Stimulated activated CD4-positive, alpha-beta T cell treated with anti-CD3 and anti-CD28 coated beads, TNF-alpha, amount 100 ng/mL, for 1 hour (primary cell): ENCODE data around the gene FNDC3A.

Experiments used
- DNase-seq, 3 donors: peaks; one replicate each; pipeline ENCODE4 v3.0.0-alpha.2; 2020; ENCODE audit warnings: low read depth in 3 of 3, low spot score in 1 of 3

Gene FNDC3A

DNA sequence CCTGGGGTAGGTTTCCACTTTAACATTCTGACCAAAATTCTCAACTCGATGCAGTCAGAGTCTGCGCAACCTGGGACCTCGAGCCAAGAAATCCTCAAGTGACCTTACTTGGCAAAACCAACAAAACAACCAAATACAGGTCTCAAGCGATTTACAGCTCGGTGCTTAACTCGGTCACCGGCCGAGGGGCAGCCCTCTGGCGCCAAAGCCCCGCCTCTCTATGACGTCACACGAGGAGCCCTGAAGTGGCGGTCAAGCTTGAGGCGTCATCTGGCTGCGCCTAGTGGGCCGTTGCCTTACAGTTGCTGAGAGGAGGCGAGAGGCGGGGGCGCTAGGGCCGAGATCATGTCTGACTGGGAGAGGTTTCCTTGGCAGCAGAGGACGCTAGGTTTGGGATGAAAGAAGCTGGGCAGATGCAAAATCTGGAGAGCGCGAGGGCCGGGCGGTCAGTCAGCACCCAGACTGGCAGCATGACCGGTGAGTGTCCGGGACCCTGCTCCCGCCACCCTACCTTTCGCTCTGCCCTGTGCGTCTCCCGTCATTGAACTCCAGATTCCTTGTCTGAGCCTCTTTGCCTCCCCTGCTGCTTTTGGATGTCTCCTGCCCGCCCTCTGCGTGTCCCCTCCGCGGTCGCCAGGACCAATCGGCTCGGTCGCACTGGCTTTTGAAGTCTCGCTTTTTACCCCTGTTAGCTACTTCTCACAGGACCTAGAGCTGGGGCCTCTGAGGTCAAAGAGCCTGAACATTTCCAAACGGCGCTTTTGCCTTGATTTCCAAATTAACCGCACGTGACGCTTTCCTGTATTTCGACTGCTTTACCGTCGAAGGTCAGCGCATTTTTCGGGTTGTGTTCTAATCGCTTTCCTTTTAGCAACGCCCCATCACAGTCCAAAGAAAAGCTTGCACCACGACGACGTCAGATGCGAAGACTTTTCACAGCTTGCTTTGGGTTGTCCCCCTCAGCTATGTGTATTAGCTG, 272.2 kb downstream of the FNDC3A start, which contains the start of gene CDADC1:
CDADC1 (plus strand) TSS at position 283 of the 979 bp plus-strand sequence; CDS start at position 396, 113 bp downstream.
- peak; percentile 44 to 77 (median 57) for DNase-seq

DNA sequence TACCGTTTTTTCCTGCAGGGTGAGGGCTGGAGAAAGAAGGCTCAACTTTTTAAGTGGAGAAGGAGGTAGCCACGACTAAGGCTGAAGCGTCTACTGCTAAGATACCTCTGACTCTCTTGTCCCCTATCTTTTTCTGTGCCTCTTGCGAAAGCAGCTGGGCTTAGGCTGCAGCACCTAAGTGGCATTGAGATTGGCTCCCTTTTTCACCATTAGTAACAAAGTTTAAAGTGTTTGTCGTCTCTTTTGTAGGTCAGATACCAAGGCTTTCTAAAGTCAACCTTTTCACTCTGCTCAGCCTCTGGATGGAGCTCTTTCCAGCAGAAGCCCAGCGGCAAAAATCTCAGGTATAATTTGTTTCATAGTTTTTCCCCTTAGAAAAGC, 272.9 kb downstream of the FNDC3A start:
- no peak for DNase-seq

DNA sequence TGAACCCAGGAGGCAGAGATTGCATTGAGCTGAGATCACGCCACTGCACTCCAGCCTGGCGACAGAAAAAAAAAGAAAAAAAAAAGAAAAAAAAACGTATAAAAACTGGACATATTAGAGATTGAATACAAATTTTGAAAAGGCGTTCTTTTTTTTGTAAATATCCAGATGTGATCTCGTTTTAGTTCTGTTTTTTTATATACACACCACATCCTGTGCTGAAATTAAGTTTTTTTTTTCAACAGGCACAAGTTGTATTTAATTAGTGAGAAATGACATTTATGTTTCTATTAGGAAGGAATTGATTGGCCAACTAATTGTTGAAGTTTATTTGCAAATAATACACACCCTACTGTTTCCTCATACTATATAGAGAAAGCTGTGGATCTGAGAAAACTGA, 275.6 kb downstream of the FNDC3A start:
- no peak for DNase-seq

DNA sequence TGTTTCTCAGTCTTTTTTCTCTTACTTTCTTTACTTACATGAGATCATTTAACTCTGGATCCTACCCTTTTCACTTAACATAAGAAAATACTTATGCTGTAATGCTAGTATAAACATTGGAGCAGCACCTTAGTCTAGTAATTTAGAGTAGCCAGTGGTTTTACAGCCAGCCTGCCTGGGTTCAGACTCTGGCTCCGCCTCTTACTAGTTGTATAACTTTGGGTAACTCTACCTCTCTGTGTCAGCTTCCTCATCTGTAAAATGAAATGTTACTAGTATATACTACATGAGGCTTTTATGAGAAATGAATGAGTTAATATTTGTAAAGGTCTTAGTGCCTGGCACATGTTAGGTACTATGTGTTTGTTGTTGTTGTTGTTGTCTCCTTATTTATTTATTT, 277.6 kb downstream of the FNDC3A start:
- DNase-seq = no peak

DNA sequence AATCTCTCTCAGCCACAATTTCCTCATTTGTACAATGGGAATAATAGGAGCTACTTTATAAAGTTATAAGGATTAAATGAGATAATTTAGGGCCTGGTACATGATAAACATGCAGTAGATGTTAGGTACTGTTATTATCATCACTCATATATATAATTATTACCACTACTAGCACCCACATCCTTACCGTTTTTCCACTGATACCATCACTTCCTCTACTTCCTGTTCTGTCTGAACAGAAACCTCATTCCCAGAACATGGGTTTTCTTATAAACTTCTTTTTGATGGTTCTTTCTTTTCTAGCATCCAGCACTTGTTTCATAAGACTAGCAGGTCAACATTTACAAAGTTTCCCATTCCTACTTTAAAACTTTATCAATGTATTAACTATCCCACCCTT, 278.3 kb downstream of the FNDC3A start:
- DNase-seq = no peak

DNA sequence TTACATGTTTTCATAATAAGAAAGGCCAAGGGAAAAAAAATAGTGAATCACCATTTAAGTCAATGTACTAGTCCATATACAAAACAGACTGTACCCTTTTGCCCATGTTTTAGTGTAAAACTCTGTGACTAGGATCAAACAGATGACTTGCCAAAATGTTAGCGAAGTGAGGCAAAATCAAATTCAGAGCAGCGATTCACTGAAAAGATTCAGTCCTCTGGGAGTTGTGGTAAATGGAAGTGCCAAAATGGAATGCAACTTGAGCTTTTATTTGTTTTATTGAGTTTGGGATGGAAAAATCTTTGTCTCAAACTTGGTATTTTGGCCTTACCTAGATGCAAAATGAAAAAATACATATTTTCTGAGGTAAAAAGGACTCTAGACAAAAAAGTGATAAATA, 281.1 kb downstream of the FNDC3A start:
- no peak for DNase-seq

DNA sequence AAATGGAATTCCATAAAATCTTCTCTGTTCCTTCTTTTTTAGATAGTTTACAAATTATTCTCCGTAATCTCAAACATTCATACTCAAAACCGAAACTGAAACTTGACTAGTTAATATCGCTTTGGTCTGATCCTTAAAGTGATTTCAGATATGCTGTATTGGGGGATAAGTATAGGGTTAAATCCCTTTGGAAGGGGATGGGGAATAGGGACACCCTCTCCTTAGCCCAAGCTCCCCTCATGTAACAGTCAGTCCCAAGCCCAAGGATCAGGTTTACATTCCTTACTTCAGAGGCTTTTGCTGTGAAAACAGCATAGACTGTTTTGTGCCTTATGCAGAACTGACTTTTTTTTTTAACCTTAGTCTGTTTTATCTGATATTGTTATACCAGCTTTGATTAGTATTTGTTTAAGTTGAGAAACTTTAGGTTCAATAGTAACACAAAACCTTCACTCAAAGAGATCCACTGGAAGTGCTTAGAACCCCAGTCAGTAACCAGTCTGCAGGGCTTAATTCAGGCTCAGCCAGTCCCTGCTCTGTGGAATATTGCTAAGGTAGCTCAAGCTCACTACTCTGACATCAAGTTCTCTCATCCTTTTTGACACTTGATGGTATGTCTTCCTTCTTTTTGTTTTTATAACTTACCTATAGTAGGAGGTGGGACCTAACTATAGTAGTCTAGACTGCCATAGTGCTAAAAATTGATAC, 282.5 kb downstream of the FNDC3A start:
- no peak for DNase-seq
